ENCODE measurements around the gene STK11IP. TPM values are rescaled to one million over a fixed set of nuclear protein-coding genes. Genes with fewer than 3 reads are reported as not detected.

The STK11IP gene
- total RNA-seq, 4 donors from 2014 or later, result 33.9 to 77.0 (median 72.3) TPM

GRCh38 chr2:219663116-219663762, 65.6 kb downstream of the STK11IP start:
- TF ChIP-seq, protein P1, sequence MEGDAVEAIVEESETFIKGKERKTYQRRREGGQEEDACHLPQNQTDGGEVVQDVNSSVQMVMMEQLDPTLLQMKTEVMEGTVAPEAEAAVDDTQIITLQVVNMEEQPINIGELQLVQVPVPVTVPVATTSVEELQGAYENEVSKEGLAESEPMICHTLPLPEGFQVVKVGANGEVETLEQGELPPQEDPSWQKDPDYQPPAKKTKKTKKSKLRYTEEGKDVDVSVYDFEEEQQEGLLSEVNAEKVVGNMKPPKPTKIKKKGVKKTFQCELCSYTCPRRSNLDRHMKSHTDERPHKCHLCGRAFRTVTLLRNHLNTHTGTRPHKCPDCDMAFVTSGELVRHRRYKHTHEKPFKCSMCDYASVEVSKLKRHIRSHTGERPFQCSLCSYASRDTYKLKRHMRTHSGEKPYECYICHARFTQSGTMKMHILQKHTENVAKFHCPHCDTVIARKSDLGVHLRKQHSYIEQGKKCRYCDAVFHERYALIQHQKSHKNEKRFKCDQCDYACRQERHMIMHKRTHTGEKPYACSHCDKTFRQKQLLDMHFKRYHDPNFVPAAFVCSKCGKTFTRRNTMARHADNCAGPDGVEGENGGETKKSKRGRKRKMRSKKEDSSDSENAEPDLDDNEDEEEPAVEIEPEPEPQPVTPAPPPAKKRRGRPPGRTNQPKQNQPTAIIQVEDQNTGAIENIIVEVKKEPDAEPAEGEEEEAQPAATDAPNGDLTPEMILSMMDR (IDR thresholded peaks at IDR 0.05), result no peak
- TF ChIP-seq EP300 (IDR thresholded peaks at IDR 0.05) (no peak), POLR2A (IDR thresholded peaks at IDR 0.05) (no peak)
- Histone ChIP-seq H3K9me3 (peaks cover 0 to 23% (median 0%) of the 10 kb centered on the region in 4 donors), H3K27me3 (no peaks in the 10 kb centered on the region), H3K4me3 (no peak overlapping the region), H3K4me1 (no peaks in the 10 kb centered on the region), H3K27ac (no peak overlapping the region), H3K36me3 (no peaks in the 10 kb centered on the region)
- DNase-seq (ENCODE audit: low spot score in 2 of 2), result no peak
- WGBS, 2 donors, result 68 to 93% methylated on average over 6 to 9 of the region's 11 CpGs

- Histone ChIP-seq H3K4me1 (no peaks in the 10 kb centered on the region), H3K27me3 (no peaks in the 10 kb centered on the region), H3K9me3 (peaks cover 0 to 23% (median 0%) of the 10 kb centered on the region in 4 donors), H3K36me3 (no peaks in the 10 kb centered on the region), H3K27ac (no peak overlapping the region), H3K4me3 (no peak overlapping the region)
- no peak for DNase-seq (ENCODE audit: low spot score in 2 of 2)
- TF ChIP-seq EP300 (IDR thresholded peaks at IDR 0.05) (no peak), POLR2A (IDR thresholded peaks at IDR 0.05) (no peak)
- TF ChIP-seq, protein P1 (IDR thresholded peaks at IDR 0.05), result no peak
- WGBS, 2 donors, result 95 to 97% methylated on average over 5 of the region's 5 CpGs
Measured at GRCh38 chr2:219664041-219664440, 66.4 kb downstream of the STK11IP start.

DNA sequence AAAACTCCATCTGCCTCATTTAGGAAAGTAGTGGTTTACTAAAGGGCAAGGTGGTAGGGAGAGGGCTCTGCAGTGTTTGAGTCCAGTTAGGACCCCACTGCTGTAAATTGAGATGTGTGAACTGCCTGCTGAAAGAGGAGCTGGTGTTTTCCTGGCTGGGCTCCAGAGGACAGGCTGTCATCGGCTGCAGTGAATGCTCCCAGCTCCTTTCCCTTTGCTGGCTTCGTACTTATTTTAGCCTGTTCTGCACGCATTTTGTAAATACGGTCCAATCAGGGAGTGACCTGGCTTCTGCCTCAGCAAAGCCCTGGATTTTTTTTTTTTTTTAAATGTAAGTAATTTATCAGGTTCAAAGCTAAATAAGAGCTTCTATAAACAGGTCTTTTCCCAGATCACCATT, 67.3 kb downstream of the STK11IP start:
- no peaks in the 10 kb centered on the region for H3K4me1 ChIP-seq
- TF ChIP-seq POLR2A (IDR thresholded peaks at IDR 0.05) (no peak), EP300 (IDR thresholded peaks at IDR 0.05) (no peak)
- TF ChIP-seq, protein P1 (IDR thresholded peaks at IDR 0.05), result no peak
- WGBS, 2 donors, result 17 to 40% methylated on average over 4 of the region's 4 CpGs

GRCh38 chr2:219665926-219666325, 68.3 kb downstream of the STK11IP start:
- Histone ChIP-seq H3K4me3 (no peak overlapping the region), H3K27me3 (no peaks in the 10 kb centered on the region), H3K36me3 (no peaks in the 10 kb centered on the region), H3K27ac (no peak overlapping the region), H3K9me3 (peaks cover 0 to 17% (median 0%) of the 10 kb centered on the region in 4 donors), H3K4me1 (no peaks in the 10 kb centered on the region)
- DNase-seq (ENCODE audit: low spot score in 2 of 2), result no peak
- WGBS, 2 donors, result 61 to 74% methylated on average over 6 of the region's 6 CpGs
- TF ChIP-seq, protein P1 (IDR thresholded peaks at IDR 0.05), result no peak
- TF ChIP-seq EP300 (IDR thresholded peaks at IDR 0.05) (no peak), POLR2A (IDR thresholded peaks at IDR 0.05) (no peak)

More for the DNA sequence above, 67.3 kb downstream of the STK11IP start:
- Histone ChIP-seq H3K27ac (no peak overlapping the region), H3K36me3 (no peaks in the 10 kb centered on the region), H3K9me3 (peaks cover 0 to 23% (median 0%) of the 10 kb centered on the region in 4 donors), H3K27me3 (no peaks in the 10 kb centered on the region), H3K4me3 (no peak overlapping the region)
- DNase-seq (ENCODE audit: low spot score in 2 of 2), result no peak

Small RNA genes lying within 50 kb of the gene (small RNA-seq; reads per million reads assigned to genes)
- gene MIR3132 (0.38 reads per million), gene RN7SKP213 (not detected)

Other genes starting within 250 kb of the STK11IP start
- 10 to 100 TPM; 35.2 to 88.1 (median 52.6) TPM for gene DNPEP, start 209.9 kb upstream of the STK11IP start, total RNA-seq
- 10 to 100 TPM; 20.7 to 50.4 (median 25.0) TPM for gene DES, start 179.5 kb upstream of the STK11IP start, total RNA-seq
- gene SPEG, start 163.0 kb upstream of the STK11IP start, total RNA-seq, result 10 to 100 TPM in 1 of 4 donors, 1 to 10 TPM in 3; 6.7 to 10.2 (median 8.1) TPM
- gene GMPPA, start 99.0 kb upstream of the STK11IP start, total RNA-seq, result 10 to 100 TPM; 18.8 to 29.7 (median 27.8) TPM
- 1 to 10 TPM in 1 of 4 donors, under 1 TPM in 1, not detected in 2; 0.42 to 3.0 TPM for gene ASIC4, start 83.4 kb upstream of the STK11IP start, total RNA-seq
- gene CHPF, start 54.0 kb upstream of the STK11IP start, total RNA-seq, result 10 to 100 TPM; 51.3 to 91.2 (median 62.9) TPM
- gene TMEM198, start 53.8 kb upstream of the STK11IP start, total RNA-seq, result 1 to 10 TPM; 1.6 to 2.4 (median 1.9) TPM
- 100 to 1,000 TPM in 2 of 4 donors, 10 to 100 TPM in 2; 85.0 to 135 (median 98.3) TPM for gene OBSL1, start 26.3 kb upstream of the STK11IP start, total RNA-seq
- gene INHA, start 25.5 kb upstream of the STK11IP start, total RNA-seq, result 1 to 10 TPM in 2 of 4 donors, not detected in 2; 1.1 to 1.4 TPM
- gene SLC4A3, start 29.8 kb downstream of the STK11IP start, total RNA-seq, result 1 to 10 TPM; 1.3 to 5.1 (median 3.4) TPM

Data from tibial nerve (tissue), 4 donors.